ENCODE data around the gene ZNF614. TPM values are rescaled to one million over a fixed set of nuclear protein-coding genes. Genes with fewer than 3 reads are reported as not detected.

The ZNF614 gene
- 7.1 TPM for total RNA-seq (ENCODE audit: unreplicated experiment)
- long read RNA-seq, partial matches to known transcripts = 0 of 1 reads
- long read RNA-seq, other reads (novel, unspliced or antisense) = 1 of 1 reads

DNA sequence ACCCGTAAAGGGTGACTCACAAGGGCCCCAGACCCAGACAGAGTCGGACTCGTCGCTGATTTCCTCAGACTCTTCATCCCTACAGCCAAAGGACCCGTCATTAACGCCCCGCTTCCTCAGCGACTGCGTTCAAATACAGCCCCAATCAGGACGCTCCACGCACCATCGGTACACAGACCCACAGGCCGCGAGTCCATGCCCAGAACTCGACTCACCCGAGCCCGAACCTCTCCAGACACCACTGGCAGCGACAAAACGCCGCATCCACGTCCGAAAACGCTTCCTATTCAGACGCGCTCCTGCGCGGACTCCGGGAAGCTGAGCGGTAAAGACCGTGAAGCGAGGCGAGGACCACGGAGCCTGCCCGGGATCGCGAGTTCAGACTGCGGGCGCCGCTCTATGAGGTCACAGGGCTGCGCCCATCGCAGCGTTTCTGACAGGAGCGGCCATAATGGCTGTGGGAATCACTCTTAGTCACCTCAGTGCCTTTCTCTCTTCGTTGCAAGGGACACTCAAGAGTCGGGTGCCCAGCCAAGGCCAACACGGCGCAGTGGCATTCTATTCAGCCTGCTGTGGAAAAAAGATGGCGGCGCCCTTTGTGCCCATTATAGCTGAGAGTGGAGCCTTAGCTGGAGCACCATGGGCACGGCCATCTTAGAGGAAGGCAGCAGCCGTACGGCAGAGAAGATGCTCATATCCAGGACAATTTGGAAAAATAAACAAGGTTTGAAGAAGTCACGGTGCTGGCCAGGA lies at the start of gene ZNF614:
ZNF614 (minus strand) TSS at position 353 of the 753 bp plus-strand sequence. CDS start 2,634 bp downstream, outside the sequence.
- peak; percentile 93 for DNase-seq
- no peak for TF ChIP-seq CTCF (IDR thresholded peaks at IDR 0.05; ENCODE audit: partially characterized antibody, unreplicated experiment)
- Mint-ChIP-seq H3K27me3 (ENCODE audit: unreplicated experiment) (peaks cover 10% of the 10 kb centered on the region), H3K27ac (ENCODE audit: unreplicated experiment) (peak within 1 kb of the TSS; percentile 98), H3K4me1 (ENCODE audit: low read depth, unreplicated experiment) (peaks cover 6% of the 10 kb centered on the region), H3K36me3 (ENCODE audit: unreplicated experiment) (peaks cover 43% of the 10 kb centered on the region), H3K9me3 (ENCODE audit: unreplicated experiment) (peaks cover 8% of the 10 kb centered on the region), H3K4me3 (ENCODE audit: unreplicated experiment) (peak within 1 kb of the TSS; percentile 96)

- Mint-ChIP-seq H3K4me1 (ENCODE audit: low read depth, unreplicated experiment) (no peaks in the 10 kb centered on the region), H3K4me3 (ENCODE audit: unreplicated experiment) (no peak overlapping the region), H3K27me3 (ENCODE audit: unreplicated experiment) (no peaks in the 10 kb centered on the region), H3K27ac (ENCODE audit: unreplicated experiment) (no peak overlapping the region), H3K9me3 (ENCODE audit: unreplicated experiment) (peaks cover 12% of the 10 kb centered on the region), H3K36me3 (ENCODE audit: unreplicated experiment) (peaks cover 79% of the 10 kb centered on the region)
- DNase-seq = no peak
- no peak for TF ChIP-seq CTCF (IDR thresholded peaks at IDR 0.05; ENCODE audit: partially characterized antibody, unreplicated experiment)
Measured at GRCh38 chr19:52070496-52070895, 42.3 kb upstream of the ZNF614 start.

- Mint-ChIP-seq H3K36me3 (ENCODE audit: unreplicated experiment) (peaks cover 78% of the 10 kb centered on the region), H3K27ac (ENCODE audit: unreplicated experiment) (no peak overlapping the region), H3K9me3 (ENCODE audit: unreplicated experiment) (peaks cover 18% of the 10 kb centered on the region), H3K4me1 (ENCODE audit: low read depth, unreplicated experiment) (no peaks in the 10 kb centered on the region), H3K4me3 (ENCODE audit: unreplicated experiment) (no peak overlapping the region), H3K27me3 (ENCODE audit: unreplicated experiment) (no peaks in the 10 kb centered on the region)
- no peak for DNase-seq
- no peak for TF ChIP-seq CTCF (IDR thresholded peaks at IDR 0.05; ENCODE audit: partially characterized antibody, unreplicated experiment)
Measured at GRCh38 chr19:52069653-52070052, 41.5 kb upstream of the ZNF614 start.

- no peak overlapping the region for H3K4me3 Mint-ChIP-seq (ENCODE audit: unreplicated experiment)
- peaks cover 20% of the 10 kb centered on the region for H3K9me3 Mint-ChIP-seq (ENCODE audit: unreplicated experiment)
- H3K36me3 Mint-ChIP-seq (ENCODE audit: unreplicated experiment) = peaks cover 66% of the 10 kb centered on the region
Measured at GRCh38 chr19:52066258-52066863, 38.2 kb upstream of the ZNF614 start.

More at GRCh38 chr19:52066258-52066863, 38.2 kb upstream of the ZNF614 start:
- TF ChIP-seq CTCF (IDR thresholded peaks at IDR 0.05; ENCODE audit: partially characterized antibody, unreplicated experiment) = no peak
- DNase-seq = no peak
- H3K4me1 Mint-ChIP-seq (ENCODE audit: low read depth, unreplicated experiment) = no peaks in the 10 kb centered on the region
- H3K27ac Mint-ChIP-seq (ENCODE audit: unreplicated experiment) = no peak overlapping the region
- H3K27me3 Mint-ChIP-seq (ENCODE audit: unreplicated experiment) = no peaks in the 10 kb centered on the region

Data from glutamatergic neuron (in vitro differentiated cells).